ENCODE results near the gene CCDC88A. TPM values are rescaled to one million over a fixed set of nuclear protein-coding genes. Genes with fewer than 3 reads are reported as not detected.

Gene CCDC88A
- total RNA-seq, 1 donor from 2014 or later, result 21.7 TPM

DNA sequence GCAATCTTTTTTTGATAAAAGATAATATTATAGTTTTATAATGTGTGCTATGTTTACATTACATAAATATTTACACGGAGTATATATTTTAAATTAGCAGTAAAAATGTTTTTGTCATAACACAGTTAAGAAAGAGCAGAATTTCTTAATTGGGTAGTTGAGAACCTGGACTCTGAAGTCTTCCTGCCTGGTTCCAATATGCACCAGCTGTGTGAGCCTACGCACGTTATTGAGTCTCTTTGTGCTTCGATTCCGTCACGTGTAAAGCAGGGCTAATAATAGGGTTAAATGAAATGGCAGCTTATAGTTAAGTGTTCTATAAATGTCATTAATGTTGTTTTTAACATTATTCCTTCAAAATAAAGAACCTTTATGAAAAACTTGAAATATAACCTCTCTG lies 1.2 kb upstream of the CCDC88A start:
- TF ChIP-seq, protein P1, sequence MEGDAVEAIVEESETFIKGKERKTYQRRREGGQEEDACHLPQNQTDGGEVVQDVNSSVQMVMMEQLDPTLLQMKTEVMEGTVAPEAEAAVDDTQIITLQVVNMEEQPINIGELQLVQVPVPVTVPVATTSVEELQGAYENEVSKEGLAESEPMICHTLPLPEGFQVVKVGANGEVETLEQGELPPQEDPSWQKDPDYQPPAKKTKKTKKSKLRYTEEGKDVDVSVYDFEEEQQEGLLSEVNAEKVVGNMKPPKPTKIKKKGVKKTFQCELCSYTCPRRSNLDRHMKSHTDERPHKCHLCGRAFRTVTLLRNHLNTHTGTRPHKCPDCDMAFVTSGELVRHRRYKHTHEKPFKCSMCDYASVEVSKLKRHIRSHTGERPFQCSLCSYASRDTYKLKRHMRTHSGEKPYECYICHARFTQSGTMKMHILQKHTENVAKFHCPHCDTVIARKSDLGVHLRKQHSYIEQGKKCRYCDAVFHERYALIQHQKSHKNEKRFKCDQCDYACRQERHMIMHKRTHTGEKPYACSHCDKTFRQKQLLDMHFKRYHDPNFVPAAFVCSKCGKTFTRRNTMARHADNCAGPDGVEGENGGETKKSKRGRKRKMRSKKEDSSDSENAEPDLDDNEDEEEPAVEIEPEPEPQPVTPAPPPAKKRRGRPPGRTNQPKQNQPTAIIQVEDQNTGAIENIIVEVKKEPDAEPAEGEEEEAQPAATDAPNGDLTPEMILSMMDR (IDR thresholded peaks at IDR 0.05; ENCODE audit: borderline replicate concordance), result no peak
- DNase-seq, result no peak
- Histone ChIP-seq H3K27ac (replicated peaks) (no peak overlapping the region), H3K4me1 (peaks cover 35% of the 10 kb centered on the region), H3K36me3 (no peaks in the 10 kb centered on the region), H3K9me3 (replicated peaks) (no peaks in the 10 kb centered on the region), H3K27me3 (ENCODE audit: low read depth) (no peaks in the 10 kb centered on the region), H3K4me3 (peak overlapping the region; percentile 82)
- intact Hi-C loops (cut with micrococcal nuclease), result no loop called here

DNA sequence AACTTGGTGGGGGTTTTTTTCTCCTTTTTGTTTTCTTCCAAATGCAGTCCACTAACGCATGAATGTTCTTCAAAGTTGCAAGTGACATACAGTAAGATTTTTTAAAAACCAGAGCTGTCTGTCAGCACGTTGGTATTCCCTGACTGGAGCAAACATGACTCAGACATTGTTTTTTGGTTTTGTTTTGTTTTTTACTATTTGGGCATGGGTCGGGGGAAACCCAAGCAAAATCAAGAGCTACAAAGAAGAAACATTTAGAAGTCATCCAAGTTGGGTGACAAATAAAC lies 726 bp upstream of the CCDC88A start:
- no peak for DNase-seq
- no peaks in the 10 kb centered on the region for H3K36me3 ChIP-seq
- H3K4me3 ChIP-seq, result peak overlapping the region; percentile 82
- peaks cover 36% of the 10 kb centered on the region for H3K4me1 ChIP-seq
- intact Hi-C loops (cut with micrococcal nuclease), result no loop called here
- no peaks in the 10 kb centered on the region for H3K9me3 ChIP-seq (replicated peaks)
- TF ChIP-seq, protein P1 (IDR thresholded peaks at IDR 0.05; ENCODE audit: borderline replicate concordance), result no peak
- H3K27me3 ChIP-seq (ENCODE audit: low read depth), result no peaks in the 10 kb centered on the region
- H3K27ac ChIP-seq (replicated peaks), result peak overlapping the region; percentile 90

DNA sequence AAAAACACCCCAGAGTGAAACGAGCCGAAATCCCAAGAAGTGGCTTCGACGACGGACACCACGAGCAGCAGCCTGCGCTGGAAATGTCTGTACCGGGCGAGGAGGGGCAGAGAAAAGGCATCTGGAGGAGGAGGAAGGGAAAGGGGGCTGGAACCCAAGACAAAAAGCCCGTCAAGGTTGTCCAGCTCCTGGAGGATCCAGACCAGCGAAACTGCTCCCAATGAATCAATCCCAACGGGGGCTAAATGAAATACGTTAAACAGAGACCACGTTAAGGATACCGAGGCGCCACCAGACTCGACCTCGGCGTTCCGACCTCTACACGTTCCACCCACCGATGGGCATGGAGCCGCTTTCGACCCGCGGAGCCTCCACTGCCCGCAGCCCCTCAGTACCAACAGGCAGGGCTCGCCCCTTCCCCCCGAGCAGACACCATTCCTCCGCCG lies 400 bp downstream of the CCDC88A start:
- peak overlapping the region; percentile 82 for H3K4me3 ChIP-seq
- intact Hi-C loops (cut with micrococcal nuclease), result no loop called here
- no peaks in the 10 kb centered on the region for H3K36me3 ChIP-seq
- TF ChIP-seq, protein P1 (IDR thresholded peaks at IDR 0.05; ENCODE audit: borderline replicate concordance), result no peak
- no peak for DNase-seq
- no peaks in the 10 kb centered on the region for H3K27me3 ChIP-seq (ENCODE audit: low read depth)
- H3K4me1 ChIP-seq, result peaks cover 36% of the 10 kb centered on the region
- peak overlapping the region; percentile 90 for H3K27ac ChIP-seq (replicated peaks)
- H3K9me3 ChIP-seq (replicated peaks), result no peaks in the 10 kb centered on the region

DNA sequence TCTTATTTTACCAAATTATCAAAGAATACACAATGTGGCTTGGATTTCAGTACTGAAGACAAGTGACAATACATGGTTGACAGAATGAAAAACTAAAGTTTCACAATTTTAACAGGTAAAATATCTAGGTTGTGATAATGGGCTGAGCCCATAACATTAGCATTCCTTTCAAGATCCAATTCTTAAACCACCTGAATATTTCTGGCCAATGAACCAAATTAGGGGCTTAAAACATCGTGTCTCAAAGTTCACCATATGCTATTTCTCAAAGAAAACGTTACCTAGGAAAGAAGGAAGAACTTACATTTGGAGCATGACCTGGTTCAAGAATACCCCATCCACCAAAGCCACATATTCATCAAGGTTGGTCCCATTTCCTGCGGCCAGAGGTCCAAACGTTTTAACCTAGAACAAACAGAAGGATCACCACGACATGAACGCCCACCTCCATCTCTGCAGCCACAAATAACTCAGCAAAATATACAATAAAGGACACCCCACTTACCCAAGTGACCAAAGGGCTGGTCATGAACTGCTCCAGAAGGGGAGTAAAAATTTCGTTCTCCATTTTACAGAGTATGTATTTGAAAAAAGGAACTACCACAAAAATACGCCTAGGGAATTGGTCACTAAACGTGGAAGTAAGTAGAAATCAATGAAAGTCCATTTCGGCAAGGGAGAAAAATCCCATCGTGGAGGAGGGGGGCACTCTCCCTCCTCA lies 984 bp downstream of the CCDC88A start:
- peak overlapping the region; percentile 82 for H3K4me3 ChIP-seq
- H3K27ac ChIP-seq (replicated peaks), result peak overlapping the region; percentile 90
- TF ChIP-seq, protein P1 (IDR thresholded peaks at IDR 0.05; ENCODE audit: borderline replicate concordance), result no peak
- no peaks in the 10 kb centered on the region for H3K36me3 ChIP-seq
- DNase-seq, result no peak
- peaks cover 36% of the 10 kb centered on the region for H3K4me1 ChIP-seq
- H3K9me3 ChIP-seq (replicated peaks), result no peaks in the 10 kb centered on the region
- intact Hi-C loops (cut with micrococcal nuclease), result no loop called here
- no peaks in the 10 kb centered on the region for H3K27me3 ChIP-seq (ENCODE audit: low read depth)

DNA sequence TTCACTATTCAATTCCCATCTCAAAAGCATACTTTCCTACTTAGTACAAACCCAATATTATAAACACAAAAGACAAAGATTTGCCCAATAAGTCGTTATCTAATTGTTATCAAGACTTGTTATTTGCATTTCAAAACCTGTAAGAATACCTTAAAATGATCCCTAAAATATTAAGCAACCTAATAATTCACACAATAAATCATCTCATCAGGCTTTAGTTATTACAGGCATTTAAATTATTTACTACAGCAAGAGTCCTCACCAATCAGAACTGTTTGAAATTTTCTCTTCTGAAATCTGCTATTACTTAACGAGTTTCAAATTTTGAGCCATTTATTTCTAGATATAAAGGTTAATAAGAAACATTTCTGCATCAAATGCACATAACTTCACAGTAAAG lies 1.6 kb downstream of the CCDC88A start:
- peaks cover 5% of the 10 kb centered on the region for H3K36me3 ChIP-seq
- peak overlapping the region; percentile 82 for H3K4me3 ChIP-seq
- no peaks in the 10 kb centered on the region for H3K27me3 ChIP-seq (ENCODE audit: low read depth)
- peaks cover 36% of the 10 kb centered on the region for H3K4me1 ChIP-seq
- intact Hi-C loops (cut with micrococcal nuclease), result no loop called here
- H3K9me3 ChIP-seq (replicated peaks), result no peaks in the 10 kb centered on the region
- no peak for DNase-seq
- TF ChIP-seq, protein P1 (IDR thresholded peaks at IDR 0.05; ENCODE audit: borderline replicate concordance), result no peak
- peak overlapping the region; percentile 90 for H3K27ac ChIP-seq (replicated peaks)

All from left ventricle myocardium inferior (tissue), 1 donor.